T-helper 1 cell treated with Interleukin-12 subunit alpha and Interleukin-12 subunit beta and Interleukin-4 antibody, amounts not matched to agents 30 μg/mL and 1 μg/mL, for 36 hours (primary cell): ENCODE data around the gene ERVK3-1.
"Not testable (repeated sequence)": the region's sequence is repeated elsewhere in the genome, so short reads cannot be mapped to it uniquely, and the experiment has no call there.

Experiments used
- H3K27ac Mint-ChIP-seq: one replicate; pipeline ENCODE4 v1.8.0; 2021; ENCODE audit warnings: mild to moderate bottlenecking, mixed read lengths
- H3K27me3 Mint-ChIP-seq: one replicate; pipeline ENCODE4 v1.8.0; 2021; ENCODE audit warnings: low read depth, mixed read lengths
- H3K36me3 Mint-ChIP-seq: one replicate; pipeline ENCODE4 v1.8.0; 2021; ENCODE audit warnings: low read depth, mixed read lengths
- H3K4me1 Mint-ChIP-seq: one replicate; pipeline ENCODE4 v1.8.0; 2021; ENCODE audit warnings: low read depth, mixed read lengths
- H3K4me3 Mint-ChIP-seq: one replicate; pipeline ENCODE4 v1.8.0; 2021; ENCODE audit warnings: mild to moderate bottlenecking, moderate library complexity, mixed read lengths
- H3K9me3 Mint-ChIP-seq: one replicate; pipeline ENCODE4 v1.8.0; 2021; ENCODE audit warnings: mixed read lengths

Gene ERVK3-1

GRCh38 chr19:58305065-58305931 is at the start of gene ERVK3-1:
Gene ERVK3-1 (plus strand): TSS chr19:58305377. CDS start chr19:58312169, 6,792 bp downstream.
- Mint-ChIP-seq H3K27ac (peak within 1 kb of the TSS; percentile 96), H3K36me3 (peaks cover 71% of the 10 kb centered on the region), H3K9me3 (peaks cover 22% of the 10 kb centered on the region), H3K27me3 (no peaks in the 10 kb centered on the region), H3K4me1 (peaks cover 33% of the 10 kb centered on the region), H3K4me3 (peak within 1 kb of the TSS; percentile 96)

GRCh38 chr19:58258259-58258658 is 46.9 kb upstream of the ERVK3-1 start:
- H3K36me3 Mint-ChIP-seq: peaks cover 93% of the 10 kb centered on the region
- peaks cover 80% of the 10 kb centered on the region for H3K9me3 Mint-ChIP-seq
- H3K27ac Mint-ChIP-seq, H3K4me1 Mint-ChIP-seq, H3K4me3 Mint-ChIP-seq, H3K27me3 Mint-ChIP-seq: not testable (repeated sequence)

- Mint-ChIP-seq H3K9me3 (peaks cover 64% of the 10 kb centered on the region), H3K4me3 (no peak overlapping the region), H3K27me3 (no peaks in the 10 kb centered on the region), H3K27ac (no peak overlapping the region), H3K36me3 (peaks cover 72% of the 10 kb centered on the region), H3K4me1 (no peaks in the 10 kb centered on the region)
Observed at GRCh38 chr19:58261600-58261967, 43.6 kb upstream of the ERVK3-1 start.

DNA sequence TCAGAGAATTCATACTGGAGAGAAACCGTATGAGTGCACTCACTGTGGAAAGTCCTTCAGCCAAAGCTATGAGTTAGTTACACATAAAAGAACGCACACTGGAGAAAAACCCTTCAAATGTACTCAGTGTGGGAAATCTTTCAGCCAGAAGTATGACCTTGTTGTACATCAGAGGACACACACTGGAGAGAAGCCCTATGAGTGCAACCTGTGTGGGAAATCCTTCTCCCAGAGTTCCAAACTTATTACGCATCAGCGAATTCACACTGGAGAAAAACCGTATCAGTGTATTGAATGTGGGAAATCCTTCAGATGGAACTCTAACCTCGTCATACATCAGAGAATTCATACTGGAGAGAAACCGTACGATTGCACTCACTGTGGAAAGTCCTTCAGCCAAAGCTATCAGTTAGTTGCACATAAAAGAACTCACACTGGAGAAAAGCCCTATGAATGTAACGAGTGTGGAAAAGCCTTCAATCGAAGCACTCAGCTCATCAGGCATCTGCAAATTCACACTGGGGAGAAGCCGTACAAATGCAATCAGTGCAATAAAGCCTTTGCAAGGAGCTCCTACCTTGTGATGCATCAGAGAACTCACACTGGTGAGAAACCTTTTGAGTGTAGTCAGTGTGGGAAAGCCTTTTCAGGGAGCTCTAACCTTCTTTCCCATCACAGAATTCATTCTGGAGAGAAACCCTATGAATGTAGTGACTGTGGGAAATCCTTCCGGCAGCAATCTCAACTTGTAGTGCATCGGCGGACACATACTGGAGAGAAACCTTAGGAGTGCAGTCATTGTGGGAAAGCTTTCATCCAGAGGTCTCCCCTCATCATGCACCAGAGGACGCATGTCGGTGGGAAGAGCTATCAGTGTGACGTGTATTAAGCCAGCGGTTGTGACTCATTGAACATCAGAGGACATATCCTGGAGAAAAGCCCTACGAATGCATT is 42.9 kb upstream of the ERVK3-1 start:
- no peak overlapping the region for H3K27ac Mint-ChIP-seq
- H3K9me3 Mint-ChIP-seq: peaks cover 64% of the 10 kb centered on the region
- H3K4me1 Mint-ChIP-seq: no peaks in the 10 kb centered on the region
- peaks cover 70% of the 10 kb centered on the region for H3K36me3 Mint-ChIP-seq
- H3K4me3 Mint-ChIP-seq: no peak overlapping the region
- H3K27me3 Mint-ChIP-seq: no peaks in the 10 kb centered on the region

- Mint-ChIP-seq H3K9me3 (peaks cover 57% of the 10 kb centered on the region), H3K4me1 (no peaks in the 10 kb centered on the region), H3K4me3 (no peak overlapping the region), H3K36me3 (peaks cover 63% of the 10 kb centered on the region), H3K27me3 (no peaks in the 10 kb centered on the region), H3K27ac (no peak overlapping the region)
Observed at GRCh38 chr19:58262922-58263296, 42.3 kb upstream of the ERVK3-1 start.

GRCh38 chr19:58265100-58265499 is 40.1 kb upstream of the ERVK3-1 start:
- H3K4me1 Mint-ChIP-seq: no peaks in the 10 kb centered on the region
- no peak overlapping the region for H3K4me3 Mint-ChIP-seq
- H3K36me3 Mint-ChIP-seq: peaks cover 52% of the 10 kb centered on the region
- H3K27me3 Mint-ChIP-seq: no peaks in the 10 kb centered on the region
- peaks cover 53% of the 10 kb centered on the region for H3K9me3 Mint-ChIP-seq
- H3K27ac Mint-ChIP-seq: no peak overlapping the region

DNA sequence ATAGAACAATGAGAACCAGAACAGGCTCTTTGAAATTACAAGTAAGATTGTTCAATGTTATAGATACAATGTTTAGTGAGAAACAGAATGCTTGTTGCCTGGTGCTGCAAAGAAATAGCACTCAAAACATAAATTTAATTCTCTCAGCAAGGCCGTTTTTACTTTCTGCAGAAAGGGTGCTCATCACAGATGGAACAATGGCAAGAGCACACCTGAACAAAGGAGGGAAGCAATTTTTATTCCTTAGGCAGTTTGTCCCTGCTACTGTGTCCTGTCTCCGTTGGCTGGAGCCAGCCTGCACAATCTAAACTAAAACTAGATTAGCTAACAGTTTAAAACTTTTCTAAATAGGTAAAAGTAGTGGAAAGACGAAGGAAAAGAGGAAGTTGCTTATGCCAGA is 36.8 kb upstream of the ERVK3-1 start:
- no peak overlapping the region for H3K4me3 Mint-ChIP-seq
- peak overlapping the region; percentile 21 for H3K27ac Mint-ChIP-seq
- no peaks in the 10 kb centered on the region for H3K27me3 Mint-ChIP-seq
- no peaks in the 10 kb centered on the region for H3K4me1 Mint-ChIP-seq
- H3K36me3 Mint-ChIP-seq: peaks cover 41% of the 10 kb centered on the region
- peaks cover 38% of the 10 kb centered on the region for H3K9me3 Mint-ChIP-seq

DNA sequence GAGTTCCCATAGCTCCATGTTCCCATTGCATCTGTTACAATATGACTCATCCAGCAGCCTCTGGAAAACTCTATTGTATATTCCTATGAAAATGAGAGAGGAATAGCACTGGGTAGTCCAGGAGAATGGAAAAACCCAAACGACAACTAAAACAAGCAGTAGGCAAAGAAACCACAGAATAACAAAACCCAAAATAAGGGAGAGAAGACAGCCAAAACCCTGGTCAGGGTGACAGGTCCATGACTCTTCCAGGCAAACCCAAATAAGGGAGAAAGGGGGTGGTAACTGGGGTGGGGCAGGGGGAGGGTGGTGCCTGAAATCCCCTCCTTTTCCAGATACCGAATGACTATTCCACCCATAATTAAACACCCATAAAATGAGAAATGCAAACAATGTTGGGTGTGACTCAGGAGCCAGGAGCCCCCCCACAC is 30.4 kb upstream of the ERVK3-1 start:
- H3K36me3 Mint-ChIP-seq: peaks cover 54% of the 10 kb centered on the region

DNA sequence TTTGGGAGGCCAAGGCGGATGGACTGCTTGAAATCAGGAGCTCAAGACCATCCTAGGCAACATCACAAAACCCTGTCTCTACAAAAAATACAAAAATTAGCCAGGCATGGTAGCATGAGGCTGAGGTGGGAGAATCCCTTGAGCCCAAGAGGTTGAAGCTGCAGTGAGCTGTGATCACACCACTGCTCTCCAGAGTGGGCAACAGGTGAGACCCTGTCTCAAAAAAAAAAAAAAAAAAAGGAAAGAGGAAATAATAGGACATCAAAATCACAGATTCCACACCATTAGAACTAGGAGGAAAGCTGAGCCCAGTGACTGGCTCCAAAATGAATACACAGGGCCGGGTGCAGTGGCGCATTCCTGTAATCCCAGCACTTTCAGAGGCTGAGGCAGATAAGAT is 29.6 kb upstream of the ERVK3-1 start:
- H3K36me3 Mint-ChIP-seq: peaks cover 55% of the 10 kb centered on the region
- H3K27ac Mint-ChIP-seq: no peak overlapping the region
- H3K9me3 Mint-ChIP-seq: peaks cover 27% of the 10 kb centered on the region
- no peak overlapping the region for H3K4me3 Mint-ChIP-seq
- H3K27me3 Mint-ChIP-seq: no peaks in the 10 kb centered on the region
- H3K4me1 Mint-ChIP-seq: peaks cover 18% of the 10 kb centered on the region

More for the DNA sequence above, 30.4 kb upstream of the ERVK3-1 start:
- Mint-ChIP-seq H3K9me3 (peaks cover 33% of the 10 kb centered on the region), H3K4me3 (no peak overlapping the region), H3K4me1 (peaks cover 10% of the 10 kb centered on the region), H3K27me3 (no peaks in the 10 kb centered on the region), H3K27ac (no peak overlapping the region)

- peaks cover 20% of the 10 kb centered on the region for H3K4me1 Mint-ChIP-seq
- H3K4me3 Mint-ChIP-seq: peak overlapping the region; percentile 25
- peaks cover 54% of the 10 kb centered on the region for H3K36me3 Mint-ChIP-seq
Observed at GRCh38 chr19:58277197-58277596, 28.0 kb upstream of the ERVK3-1 start.

DNA sequence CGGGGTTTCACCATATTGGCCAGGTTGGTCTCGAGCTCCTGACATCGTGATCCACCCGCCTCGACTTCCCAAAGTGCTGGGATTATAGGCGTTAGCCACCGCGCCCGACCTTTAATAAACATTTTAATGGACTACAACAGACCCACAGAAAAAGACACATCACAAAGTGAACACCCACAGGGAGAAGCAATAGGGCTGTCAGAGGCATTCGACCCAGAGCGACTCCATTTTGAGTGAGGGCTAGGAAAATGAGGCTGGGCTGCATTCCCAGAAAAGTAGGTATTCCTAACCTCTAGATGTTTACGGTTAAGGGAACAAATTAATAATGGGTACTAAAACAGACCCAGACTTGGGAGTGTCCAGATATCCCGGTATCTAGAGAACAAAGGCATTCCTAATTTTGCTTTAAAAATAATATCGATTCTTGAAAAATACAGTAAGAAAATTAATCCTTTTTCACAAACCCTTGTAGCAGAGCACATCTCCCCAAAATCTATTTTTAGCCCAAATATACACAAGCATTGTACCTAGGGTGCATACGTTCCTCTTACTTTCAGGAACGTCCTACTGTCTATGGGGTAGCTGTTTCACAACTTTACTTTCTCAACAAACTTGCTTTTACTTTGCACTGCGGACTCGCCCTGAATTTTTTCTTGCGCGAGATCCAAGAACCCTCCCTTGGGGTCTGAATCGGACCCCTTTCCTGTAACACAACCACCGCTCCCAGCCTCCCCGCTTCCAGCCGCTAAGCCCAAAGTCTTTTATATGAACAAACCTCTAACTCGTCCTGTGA is 27.2 kb upstream of the ERVK3-1 start:
- peaks cover 20% of the 10 kb centered on the region for H3K4me1 Mint-ChIP-seq
- peak overlapping the region; percentile 93 for H3K4me3 Mint-ChIP-seq
- peak overlapping the region; percentile 95 for H3K27ac Mint-ChIP-seq
- H3K27me3 Mint-ChIP-seq: no peaks in the 10 kb centered on the region
- peaks cover 56% of the 10 kb centered on the region for H3K36me3 Mint-ChIP-seq
- peaks cover 15% of the 10 kb centered on the region for H3K9me3 Mint-ChIP-seq

More at GRCh38 chr19:58277197-58277596, 28.0 kb upstream of the ERVK3-1 start:
- peaks cover 15% of the 10 kb centered on the region for H3K9me3 Mint-ChIP-seq
- no peak overlapping the region for H3K27ac Mint-ChIP-seq
- H3K27me3 Mint-ChIP-seq: no peaks in the 10 kb centered on the region

- H3K9me3 Mint-ChIP-seq: peaks cover 15% of the 10 kb centered on the region
- H3K27ac Mint-ChIP-seq: peak within 1 kb of the TSS; percentile 95
- peaks cover 58% of the 10 kb centered on the region for H3K36me3 Mint-ChIP-seq
- H3K4me3 Mint-ChIP-seq: peak within 1 kb of the TSS; percentile 93
- H3K4me1 Mint-ChIP-seq: peaks cover 20% of the 10 kb centered on the region
- no peaks in the 10 kb centered on the region for H3K27me3 Mint-ChIP-seq
Observed at GRCh38 chr19:58278541-58279041, 26.6 kb upstream of the ERVK3-1 start, which contains the start of gene ZNF8. Gene ZNF8 (plus strand): TSS chr19:58278955. CDS start chr19:58279082, 127 bp downstream.

DNA sequence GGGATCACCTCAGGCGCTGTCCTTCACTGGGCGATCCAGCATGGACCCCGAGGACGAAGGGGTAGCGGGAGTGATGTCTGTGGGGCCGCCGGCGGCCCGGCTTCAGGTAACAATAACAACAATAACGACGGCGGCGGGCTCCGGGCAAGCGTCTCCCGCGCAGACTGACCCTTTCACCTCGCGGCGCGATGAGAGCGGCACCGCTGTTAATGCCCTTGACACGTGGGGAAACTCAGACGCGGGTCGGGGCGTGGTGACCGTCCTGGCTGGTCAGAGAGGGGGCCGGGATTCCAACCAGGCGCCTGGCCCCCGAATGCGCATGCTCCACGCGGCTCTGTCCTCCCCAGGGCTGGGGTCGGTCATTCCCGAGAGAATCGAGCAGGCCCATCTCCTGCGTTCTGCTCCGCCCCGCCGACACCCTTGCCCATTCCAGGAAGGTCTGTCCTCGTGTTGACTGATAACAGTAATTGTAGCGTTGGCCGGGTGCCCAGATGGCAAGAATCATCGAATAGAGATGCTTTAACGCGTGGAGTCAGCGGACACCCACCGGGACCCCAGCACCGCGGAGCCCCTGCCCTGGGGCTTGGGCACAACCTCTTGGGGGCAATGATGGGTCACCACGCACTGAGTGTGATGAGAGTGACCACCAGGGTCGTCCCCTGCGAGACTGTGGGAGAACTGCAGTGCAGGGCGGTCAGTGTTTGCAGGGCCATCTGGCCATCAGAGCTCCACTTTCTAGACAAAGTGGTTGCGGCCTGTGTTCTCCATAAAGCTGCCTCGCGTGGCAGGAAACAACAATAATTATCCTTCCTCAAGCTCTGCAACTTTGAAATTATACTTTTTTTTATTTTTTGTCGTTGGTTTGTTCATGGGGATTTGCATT is 25.9 kb upstream of the ERVK3-1 start:
- Mint-ChIP-seq H3K9me3 (peaks cover 13% of the 10 kb centered on the region), H3K27me3 (no peaks in the 10 kb centered on the region), H3K4me1 (peaks cover 20% of the 10 kb centered on the region), H3K27ac (peak overlapping the region; percentile 95), H3K36me3 (peaks cover 55% of the 10 kb centered on the region), H3K4me3 (peak overlapping the region; percentile 93)
